Coronary artery (tissue), 2 donors: ENCODE results near the gene SAC3D1.
A peak's percentile ranks its signal among the peaks of the same experiment; 100 is the strongest.
"Not testable (repeated sequence)": the region's sequence is repeated elsewhere in the genome, so short reads cannot be mapped to it uniquely, and the experiment has no call there.

Experiments used
- DNase-seq: peaks from one replicate; pipeline ENCODE4 v3.0.0-alpha.2; 2017; ENCODE audit warnings: low spot score
- H3K27ac ChIP-seq, 2 donors: fragments of 200-600 bp; sonication (generic); one replicate each; pipeline ENCODE4 v1.5.1; 2016 to 2019
- H3K4me3 ChIP-seq: fragments of 200-600 bp; sonication (generic); 2 replicates; pipeline ENCODE4 v1.5.1; 2016; ENCODE audit warnings: mild to moderate bottlenecking, moderate library complexity
- CTCF ChIP-seq: fragments of 200-600 bp; sonication (generic); IDR thresholded peaks from one replicate; pipeline ENCODE4 v1.5.1; 2019; ENCODE audit warnings: antibody characterized with exemption

SAC3D1 gene

DNA sequence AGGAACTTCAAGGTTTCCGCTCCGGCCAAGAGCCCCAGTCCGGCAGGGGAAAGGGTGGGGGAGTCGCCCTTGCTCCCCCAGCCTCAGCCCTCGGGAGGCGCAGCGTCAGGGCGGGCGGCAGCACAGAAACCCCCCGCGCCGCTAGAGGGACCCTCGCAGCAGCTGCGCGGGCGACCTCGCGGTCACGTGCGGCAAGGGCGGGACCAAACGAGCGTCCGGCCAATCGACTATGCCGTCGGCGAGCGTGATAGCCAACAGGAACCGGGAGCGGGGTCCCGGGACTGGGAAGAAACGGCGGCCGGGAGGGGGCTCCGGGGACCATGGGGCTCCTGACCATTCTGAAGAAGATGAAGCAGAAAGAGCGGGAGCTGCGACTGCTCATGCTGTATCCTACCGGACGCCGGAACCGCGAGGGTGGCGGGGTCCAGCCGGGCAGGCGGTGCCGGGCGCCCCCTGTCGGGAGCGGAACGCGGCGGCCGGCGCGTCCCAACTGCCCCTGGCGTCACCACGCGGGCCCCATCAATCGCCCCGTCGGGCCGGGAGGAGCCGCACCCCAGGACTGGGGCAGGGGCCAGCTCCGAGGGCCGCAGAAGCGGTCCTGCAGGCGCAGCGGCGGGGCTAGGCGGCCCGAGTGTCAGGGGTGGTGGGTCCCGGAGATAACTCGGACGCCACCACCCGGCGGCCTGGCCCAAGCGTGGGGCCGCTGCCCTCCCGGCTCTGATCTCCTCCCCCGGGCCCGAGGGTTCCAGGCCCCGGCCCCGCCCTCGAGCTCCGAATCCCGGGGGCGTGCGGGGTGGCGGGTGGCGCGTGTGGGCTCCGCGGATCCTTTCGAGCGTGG, 26.9 kb upstream of the SAC3D1 start, which contains the start of gene ARL2:
ARL2 (plus strand) TSS at position 273 of the 838 bp plus-strand sequence; CDS start at position 321, 48 bp downstream.
- DNase-seq, result peak; percentile 93
- peak; percentile 98 for TF ChIP-seq CTCF
- Histone ChIP-seq H3K4me3 (peak within 1 kb of the TSS; percentile 84), H3K27ac (peak within 1 kb of the TSS; percentile 96 to 98)

DNA sequence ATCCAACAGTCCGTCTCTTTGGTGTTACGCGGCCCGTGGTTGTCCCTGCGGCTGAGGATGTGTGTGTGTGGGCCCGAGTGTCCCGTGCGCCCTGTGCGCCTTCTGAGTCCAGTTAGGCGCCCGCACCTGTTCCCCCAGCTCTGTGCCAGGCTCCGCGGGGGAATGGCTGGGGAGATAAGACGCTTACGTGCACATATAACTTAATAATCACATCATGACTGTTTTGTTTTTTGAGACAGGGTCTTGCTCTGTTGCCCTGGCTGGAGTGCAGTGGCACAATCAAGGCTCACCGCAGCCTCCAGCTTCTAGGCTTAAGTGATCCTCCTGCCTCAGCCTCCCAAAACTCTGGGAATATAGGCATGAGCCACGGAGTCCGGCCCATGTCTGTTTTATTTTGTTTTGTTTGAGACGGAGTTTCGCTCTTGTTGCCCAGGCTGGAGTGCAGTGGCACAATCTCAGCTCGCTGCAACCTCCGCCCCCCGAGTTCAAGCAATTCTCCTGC, 26.2 kb upstream of the SAC3D1 start:
- TF ChIP-seq CTCF, result no peak
- Histone ChIP-seq H3K27ac (peak overlapping the region; percentile 96 to 98), H3K4me3 (peak overlapping the region; percentile 84)
- no peak for DNase-seq

- no peak overlapping the region for H3K4me3 ChIP-seq
- TF ChIP-seq CTCF, result no peak
- H3K27ac ChIP-seq, result no peak overlapping the region
- no peak for DNase-seq
Measured at GRCh38 chr11:65016705-65017104, 24.3 kb upstream of the SAC3D1 start.

DNA sequence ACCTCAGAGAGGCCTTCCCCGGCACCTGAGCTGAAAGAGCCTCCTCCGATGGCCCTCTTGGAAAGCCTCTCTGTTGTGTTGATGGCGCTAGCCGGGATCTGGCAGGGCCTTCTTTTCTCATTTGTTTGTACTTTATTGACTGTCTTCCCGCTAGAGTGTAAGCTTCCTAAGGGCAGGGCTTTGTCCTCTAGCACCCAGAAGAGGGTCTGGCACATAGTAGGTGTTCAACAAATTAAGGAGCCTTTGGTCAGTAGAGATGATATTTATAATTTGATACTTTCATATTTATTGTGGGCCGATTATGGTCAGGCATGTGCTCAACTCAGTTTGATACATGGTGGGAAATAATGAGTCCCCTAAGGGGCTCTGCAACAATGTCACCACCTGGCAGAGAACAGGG, 23.1 kb upstream of the SAC3D1 start:
- no peak for DNase-seq
- no peak for TF ChIP-seq CTCF
- no peak overlapping the region for H3K4me3 ChIP-seq
- no peak overlapping the region for H3K27ac ChIP-seq

DNA sequence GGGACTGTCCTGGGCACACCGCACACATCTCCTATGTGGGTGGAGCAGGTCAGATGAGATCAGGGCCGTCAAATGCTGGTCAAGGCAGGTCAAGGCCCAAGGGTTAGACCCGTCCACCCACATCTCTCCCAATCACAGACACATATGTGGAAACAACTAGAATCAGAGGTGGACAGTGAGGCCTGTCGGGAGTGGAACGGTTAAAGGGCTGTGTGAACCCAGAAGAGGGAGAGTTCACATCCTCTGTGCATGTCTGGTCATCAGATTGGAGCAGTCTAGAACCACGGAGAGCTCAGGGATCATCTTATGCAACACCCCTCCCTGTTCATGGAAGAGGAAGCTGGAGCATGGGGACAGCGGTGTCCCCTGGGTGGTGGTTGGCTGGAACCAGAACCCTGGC, 21.2 kb upstream of the SAC3D1 start:
- no peak for DNase-seq
- Histone ChIP-seq H3K27ac (no peak overlapping the region), H3K4me3 (no peak overlapping the region)
- no peak for TF ChIP-seq CTCF

DNA sequence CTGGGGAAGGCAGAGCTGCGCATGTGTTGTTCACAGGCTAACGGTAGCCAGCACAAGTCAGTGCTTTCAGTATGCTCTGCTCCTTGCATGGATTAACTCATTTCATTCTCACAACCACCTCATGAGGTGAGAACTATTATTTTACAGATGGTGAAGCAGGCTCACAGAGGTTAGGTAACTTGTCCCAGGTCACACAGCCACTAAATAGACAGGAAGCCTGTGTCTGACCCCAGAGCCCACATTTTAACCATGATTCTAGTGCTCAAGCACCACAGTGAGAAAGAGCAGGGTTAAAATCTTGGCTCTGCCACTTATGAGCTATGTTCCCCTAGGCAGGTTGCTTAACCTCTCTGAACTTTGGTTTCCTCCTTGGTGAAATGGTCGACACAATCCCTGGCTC, 20.0 kb upstream of the SAC3D1 start:
- Histone ChIP-seq H3K4me3 (no peak overlapping the region), H3K27ac (no peak overlapping the region)
- no peak for DNase-seq
- TF ChIP-seq CTCF, result no peak

GRCh38 chr11:65021509-65021908, 19.5 kb upstream of the SAC3D1 start:
- H3K4me3 ChIP-seq, result no peak overlapping the region
- no peak for DNase-seq
- no peak for TF ChIP-seq CTCF
- H3K27ac ChIP-seq, result no peak overlapping the region

DNA sequence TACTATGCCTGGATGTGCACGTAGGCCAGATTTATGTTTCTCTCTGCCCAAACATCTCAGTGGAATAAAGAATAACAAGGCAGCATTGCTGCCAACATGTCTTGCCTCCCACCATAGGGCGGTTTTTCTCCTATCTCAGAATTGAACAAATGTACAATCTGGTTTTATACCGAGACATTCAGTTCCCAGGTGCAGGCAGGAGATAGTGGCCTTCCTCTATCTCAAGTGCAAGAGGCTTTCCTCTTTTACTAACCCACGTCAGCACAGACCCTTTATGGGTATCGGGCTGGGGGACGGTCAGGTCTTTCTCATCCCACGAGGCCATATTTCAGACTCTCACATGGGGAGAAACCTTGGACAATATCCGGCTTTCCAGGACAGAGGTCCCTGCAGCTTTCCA, 17.5 kb upstream of the SAC3D1 start:
- not testable (repeated sequence) for DNase-seq, H3K27ac ChIP-seq, H3K4me3 ChIP-seq
